GM18502 (cell line): Measurements from ENCODE around the gene C3orf52.
A peak's percentile ranks its signal among the peaks of the same experiment; 100 is the strongest.

Source experiments
- ATAC-seq: cut with Tn5 transposase; IDR thresholded peaks from one replicate; pipeline ENCODE4 v1.9.1; 2021; ENCODE audit warnings: mild to moderate bottlenecking; ENCODE audit not compliant: unreplicated experiment, poor library complexity

Gene C3orf52

GRCh38 chr3:112084980-112085705, 1.0 kb upstream of the C3orf52 start:
- ATAC-seq: no peak

GRCh38 chr3:112085735-112086075, 484 bp upstream of the C3orf52 start:
- no peak for ATAC-seq

- ATAC-seq: no peak
These were observed 811 bp downstream of the C3orf52 start for GRCh38 chr3:112086875-112087524.

GRCh38 chr3:112087746-112088145, 1.6 kb downstream of the C3orf52 start:
- no peak for ATAC-seq

- ATAC-seq: no peak
These were observed 2.8 kb downstream of the C3orf52 start for GRCh38 chr3:112088944-112089343.

GRCh38 chr3:112089956-112090886, 4.0 kb downstream of the C3orf52 start:
- no peak for ATAC-seq

- no peak for ATAC-seq
These were observed 4.8 kb downstream of the C3orf52 start for GRCh38 chr3:112090887-112091586.

- peak; percentile 42 for ATAC-seq
These were observed 6.4 kb downstream of the C3orf52 start for GRCh38 chr3:112092496-112093179.

GRCh38 chr3:112093180-112093522, 7.0 kb downstream of the C3orf52 start:
- no peak for ATAC-seq

- ATAC-seq: no peak
These were observed 9.5 kb downstream of the C3orf52 start for GRCh38 chr3:112095731-112096130.

GRCh38 chr3:112096176-112096575, 10.0 kb downstream of the C3orf52 start:
- ATAC-seq: no peak

GRCh38 chr3:112097378-112097777, 11.2 kb downstream of the C3orf52 start:
- ATAC-seq: peak; percentile 65

- ATAC-seq: no peak
These were observed 15.7 kb downstream of the C3orf52 start for GRCh38 chr3:112101916-112102315.

GRCh38 chr3:112104774-112105173, 18.6 kb downstream of the C3orf52 start:
- no peak for ATAC-seq

GRCh38 chr3:112109322-112109721, 23.1 kb downstream of the C3orf52 start:
- ATAC-seq: no peak

- ATAC-seq: peak; percentile 56
These were observed 25.7 kb downstream of the C3orf52 start for GRCh38 chr3:112111785-112112402.

GRCh38 chr3:112114576-112115160, 28.5 kb downstream of the C3orf52 start:
- ATAC-seq: no peak

- ATAC-seq: peak; percentile 42
These were observed 29.1 kb downstream of the C3orf52 start for GRCh38 chr3:112115161-112115739.
